Fibroblast of lung (primary cell): ENCODE data around the gene APOO.

Experiments
- EZH2 ChIP-seq: IDR thresholded peaks from 2 replicates; pipeline ENCODE4 v1.5.1; 2012; ENCODE audit warnings: low read length, control low read depth, mild to moderate bottlenecking; ENCODE audit errors: missing control alignments
- TF ChIP-seq, protein P1 (sequence below), 2 donors: IDR thresholded peaks in 1 of 2; conservative IDR thresholded peaks in 1 of 2; 1 replicate in 1 of 2; 2 replicates in 1 of 2; pipeline ENCODE4 v1.5.1; 2011 to 2012; ENCODE audit warnings: low read length in 2 of 2, control low read depth in 1 of 2, inconsistent platforms in 1 of 2, low read depth in 1 of 2, mild to moderate bottlenecking in 1 of 2

DNA sequence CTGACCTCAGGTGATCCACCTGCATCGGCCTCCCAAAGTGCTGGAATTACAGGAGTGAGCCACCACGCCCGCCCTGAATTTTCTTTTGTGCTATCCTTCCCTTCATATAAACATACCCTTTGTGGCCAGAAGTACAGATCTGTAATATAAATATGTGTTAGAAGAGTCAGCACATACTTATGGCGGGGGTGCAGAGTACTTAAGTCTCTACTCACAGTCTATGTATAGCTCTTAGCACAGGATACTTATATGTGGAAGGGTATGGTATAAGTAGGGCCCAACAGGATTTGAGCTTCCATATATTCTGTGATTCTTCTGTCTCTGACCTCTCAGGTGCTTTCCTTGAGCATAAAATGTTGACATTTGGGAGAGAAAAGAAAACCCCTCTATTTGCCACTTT lies 18.3 kb upstream of the APOO start:
- TF ChIP-seq, protein P1, sequence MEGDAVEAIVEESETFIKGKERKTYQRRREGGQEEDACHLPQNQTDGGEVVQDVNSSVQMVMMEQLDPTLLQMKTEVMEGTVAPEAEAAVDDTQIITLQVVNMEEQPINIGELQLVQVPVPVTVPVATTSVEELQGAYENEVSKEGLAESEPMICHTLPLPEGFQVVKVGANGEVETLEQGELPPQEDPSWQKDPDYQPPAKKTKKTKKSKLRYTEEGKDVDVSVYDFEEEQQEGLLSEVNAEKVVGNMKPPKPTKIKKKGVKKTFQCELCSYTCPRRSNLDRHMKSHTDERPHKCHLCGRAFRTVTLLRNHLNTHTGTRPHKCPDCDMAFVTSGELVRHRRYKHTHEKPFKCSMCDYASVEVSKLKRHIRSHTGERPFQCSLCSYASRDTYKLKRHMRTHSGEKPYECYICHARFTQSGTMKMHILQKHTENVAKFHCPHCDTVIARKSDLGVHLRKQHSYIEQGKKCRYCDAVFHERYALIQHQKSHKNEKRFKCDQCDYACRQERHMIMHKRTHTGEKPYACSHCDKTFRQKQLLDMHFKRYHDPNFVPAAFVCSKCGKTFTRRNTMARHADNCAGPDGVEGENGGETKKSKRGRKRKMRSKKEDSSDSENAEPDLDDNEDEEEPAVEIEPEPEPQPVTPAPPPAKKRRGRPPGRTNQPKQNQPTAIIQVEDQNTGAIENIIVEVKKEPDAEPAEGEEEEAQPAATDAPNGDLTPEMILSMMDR (conservative IDR thresholded peaks at IDR 0.05 in 1 of 2, IDR thresholded peaks at IDR 0.05 in 1 of 2; ENCODE audit: low read depth in 1 of 2, low read length in 2 of 2), result no peak
- no peak for TF ChIP-seq EZH2
